Measurements from ENCODE around the gene SSH2.

GRCh38 chr17:29931231-29931932, 1.4 kb upstream of the SSH2 start:
- peak; percentile 86 to 93 (median 87) for TF ChIP-seq CTCF (IDR thresholded peaks at IDR 0.05)
- TF ChIP-seq POLR2A (IDR thresholded peaks at IDR 0.05; ENCODE audit: low read depth): no peak
- TF ChIP-seq EP300 (IDR thresholded peaks at IDR 0.05): no peak
